ENCODE results near the gene EPHA4. TPM values are rescaled to one million over a fixed set of nuclear protein-coding genes. Genes with fewer than 3 reads are reported as not detected.

EPHA4 gene
- total RNA-seq, 1 experiment from 2014 or later: 20.2 TPM

- Histone ChIP-seq H3K4me3 (ENCODE audit: insufficient read depth, low read depth, low read length) (no peak overlapping the region), H3K36me3 (replicated peaks; ENCODE audit: control insufficient read depth, insufficient read depth, low read length) (no peaks in the 10 kb centered on the region)
- peak; percentile 15 for DNase-seq
Observed at GRCh38 chr2:221468317-221468716, 103.8 kb downstream of the EPHA4 start.

DNA sequence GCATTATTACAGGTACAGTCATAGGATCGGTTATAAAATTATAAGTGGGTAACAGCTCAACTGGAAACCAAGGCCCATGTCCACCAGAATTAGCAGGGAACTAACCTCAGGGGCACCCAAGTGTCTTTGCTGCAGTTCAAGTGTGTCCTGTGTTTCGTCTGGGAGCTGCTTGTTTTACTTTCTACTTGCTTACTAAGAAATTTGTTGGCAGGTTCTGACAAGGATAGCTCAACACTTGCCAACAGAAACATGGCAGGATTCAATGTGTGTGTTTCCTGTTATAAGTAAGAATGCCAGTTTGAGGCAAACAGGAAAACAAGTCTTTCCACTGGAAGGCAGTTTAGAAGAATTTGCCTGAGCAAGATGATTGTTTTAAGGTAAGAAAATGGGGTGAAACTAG is 104.5 kb downstream of the EPHA4 start:
- H3K4me3 ChIP-seq (ENCODE audit: insufficient read depth, low read depth, low read length): no peak overlapping the region
- DNase-seq: no peak
- H3K36me3 ChIP-seq (replicated peaks; ENCODE audit: control insufficient read depth, insufficient read depth, low read length): no peaks in the 10 kb centered on the region
- peaks cover 15% of the 10 kb centered on the region for H3K27me3 ChIP-seq (ENCODE audit: control insufficient read depth, insufficient read depth, low read length)

More at GRCh38 chr2:221468317-221468716, 103.8 kb downstream of the EPHA4 start:
- peaks cover 15% of the 10 kb centered on the region for H3K27me3 ChIP-seq (ENCODE audit: control insufficient read depth, insufficient read depth, low read length)

DNA sequence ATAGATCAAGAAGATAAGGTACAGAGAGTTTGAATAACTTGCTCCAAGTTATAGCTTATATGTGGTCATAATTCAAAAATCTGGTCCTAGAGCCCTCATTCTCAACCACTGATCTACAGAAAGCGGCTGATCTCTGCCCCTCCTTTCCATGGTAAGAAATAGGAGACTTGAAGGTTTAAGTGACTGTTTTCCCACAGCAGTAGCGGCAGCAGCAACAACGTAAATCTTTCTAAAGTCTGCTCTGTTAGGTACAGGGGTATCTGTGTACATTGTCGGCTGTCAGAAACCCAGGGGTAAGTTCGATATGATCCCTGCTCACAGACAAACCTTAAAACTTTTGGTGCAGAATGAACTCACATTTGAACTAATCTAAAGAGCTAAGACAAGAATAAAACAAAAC is 105.4 kb downstream of the EPHA4 start:
- Histone ChIP-seq H3K36me3 (replicated peaks; ENCODE audit: control insufficient read depth, insufficient read depth, low read length) (no peaks in the 10 kb centered on the region), H3K4me3 (ENCODE audit: insufficient read depth, low read depth, low read length) (no peak overlapping the region), H3K27me3 (ENCODE audit: control insufficient read depth, insufficient read depth, low read length) (peaks cover 15% of the 10 kb centered on the region)
- DNase-seq: no peak

- H3K27me3 ChIP-seq (ENCODE audit: control insufficient read depth, insufficient read depth, low read length): peaks cover 15% of the 10 kb centered on the region
- no peaks in the 10 kb centered on the region for H3K36me3 ChIP-seq (replicated peaks; ENCODE audit: control insufficient read depth, insufficient read depth, low read length)
- no peak overlapping the region for H3K4me3 ChIP-seq (ENCODE audit: insufficient read depth, low read depth, low read length)
- no peak for DNase-seq
Observed at GRCh38 chr2:221465776-221466175, 106.3 kb downstream of the EPHA4 start.

GRCh38 chr2:221464971-221465370 is 107.1 kb downstream of the EPHA4 start:
- Histone ChIP-seq H3K36me3 (replicated peaks; ENCODE audit: control insufficient read depth, insufficient read depth, low read length) (no peaks in the 10 kb centered on the region), H3K27me3 (ENCODE audit: control insufficient read depth, insufficient read depth, low read length) (peaks cover 10% of the 10 kb centered on the region), H3K4me3 (ENCODE audit: insufficient read depth, low read depth, low read length) (no peak overlapping the region)
- DNase-seq: no peak

DNA sequence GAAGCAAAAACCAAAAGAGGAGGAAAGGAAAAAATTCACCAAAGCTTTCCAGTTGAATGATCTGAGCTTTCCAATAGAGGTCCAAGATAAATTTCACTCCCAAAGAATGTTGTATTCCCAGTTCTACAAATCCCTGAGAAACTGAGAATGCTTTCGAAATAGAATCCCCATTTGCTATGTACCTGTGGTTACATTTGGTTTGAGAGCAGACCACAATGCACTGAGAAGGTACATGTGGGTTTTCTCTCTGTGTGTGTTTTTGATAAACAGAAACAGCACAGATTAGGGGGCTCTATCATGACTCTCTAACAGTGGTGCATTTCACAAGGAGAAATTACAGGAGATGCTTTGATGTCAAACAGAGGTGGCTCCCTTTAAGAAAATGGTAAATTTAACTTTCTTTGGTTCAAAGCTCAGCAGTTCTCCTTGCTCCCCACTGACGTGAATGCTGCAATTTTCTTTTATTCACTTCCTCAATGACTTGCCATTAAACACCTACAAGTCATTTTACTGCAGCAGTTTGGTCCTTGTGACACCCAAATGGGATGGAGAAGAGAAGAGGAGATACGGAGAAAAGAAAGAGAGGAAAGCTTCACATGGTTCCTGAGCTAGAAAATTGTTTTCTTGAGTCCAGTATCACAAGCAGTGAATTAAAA is 108.7 kb downstream of the EPHA4 start:
- Histone ChIP-seq H3K27me3 (ENCODE audit: control insufficient read depth, insufficient read depth, low read length) (peaks cover 10% of the 10 kb centered on the region), H3K36me3 (replicated peaks; ENCODE audit: control insufficient read depth, insufficient read depth, low read length) (no peaks in the 10 kb centered on the region), H3K4me3 (ENCODE audit: insufficient read depth, low read depth, low read length) (no peak overlapping the region)
- DNase-seq: no peak

DNA sequence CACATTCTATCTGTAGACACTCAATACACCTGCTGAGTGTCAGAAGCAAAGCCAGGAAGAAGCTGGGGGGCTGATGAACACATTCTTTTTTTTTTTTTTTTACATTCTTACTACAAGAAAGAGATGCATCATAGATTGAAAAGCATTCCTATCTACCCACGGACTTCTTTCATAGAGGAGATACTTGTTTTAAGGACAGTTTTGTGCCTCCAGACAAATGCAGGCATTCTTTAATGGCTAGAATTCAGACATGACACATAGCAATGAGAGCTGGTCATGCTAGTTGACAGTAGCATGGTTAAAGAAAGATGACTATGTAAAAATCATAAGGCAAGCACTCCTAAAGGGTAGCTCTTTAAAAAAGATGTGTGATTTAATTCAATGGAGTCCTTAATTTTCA is 110.2 kb downstream of the EPHA4 start:
- H3K4me3 ChIP-seq (ENCODE audit: insufficient read depth, low read depth, low read length): no peak overlapping the region
- no peaks in the 10 kb centered on the region for H3K36me3 ChIP-seq (replicated peaks; ENCODE audit: control insufficient read depth, insufficient read depth, low read length)
- H3K27me3 ChIP-seq (ENCODE audit: control insufficient read depth, insufficient read depth, low read length): peaks cover 5% of the 10 kb centered on the region; the same call in 1 of the 2 replicates
- no peak for DNase-seq

DNA sequence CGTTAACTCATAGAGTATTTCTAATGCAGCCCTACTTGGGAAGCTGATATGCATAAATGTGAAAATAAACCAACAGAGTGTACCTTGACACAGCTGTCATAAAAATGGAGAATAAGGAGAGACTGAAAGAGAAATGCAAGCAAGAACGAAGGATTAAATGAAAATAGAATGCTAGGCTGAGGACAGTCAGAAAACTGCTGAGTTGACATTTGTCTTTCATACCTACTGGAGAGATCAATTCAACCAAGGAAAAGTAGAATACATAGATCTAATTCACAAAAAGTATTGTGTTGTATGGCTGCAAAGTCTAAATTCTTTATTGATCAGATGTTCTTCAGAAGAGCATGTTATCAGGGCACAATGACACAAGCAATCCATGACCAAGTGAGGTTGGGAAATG is 112.0 kb downstream of the EPHA4 start:
- Histone ChIP-seq H3K4me3 (ENCODE audit: insufficient read depth, low read depth, low read length) (no peak overlapping the region), H3K36me3 (replicated peaks; ENCODE audit: control insufficient read depth, insufficient read depth, low read length) (no peaks in the 10 kb centered on the region), H3K27me3 (ENCODE audit: control insufficient read depth, insufficient read depth, low read length) (no peaks in the 10 kb centered on the region)
- no peak for DNase-seq

- H3K4me3 ChIP-seq (ENCODE audit: insufficient read depth, low read depth, low read length): no peak overlapping the region
- no peak for DNase-seq
- H3K36me3 ChIP-seq (replicated peaks; ENCODE audit: control insufficient read depth, insufficient read depth, low read length): no peaks in the 10 kb centered on the region
Observed at GRCh38 chr2:221458578-221458977, 113.5 kb downstream of the EPHA4 start.

GRCh38 chr2:221455214-221455613 is 116.9 kb downstream of the EPHA4 start:
- no peak overlapping the region for H3K4me3 ChIP-seq (ENCODE audit: insufficient read depth, low read depth, low read length)
- H3K27me3 ChIP-seq (ENCODE audit: control insufficient read depth, insufficient read depth, low read length): no peaks in the 10 kb centered on the region
- no peaks in the 10 kb centered on the region for H3K36me3 ChIP-seq (replicated peaks; ENCODE audit: control insufficient read depth, insufficient read depth, low read length)
- DNase-seq: no peak

More at GRCh38 chr2:221458578-221458977, 113.5 kb downstream of the EPHA4 start:
- H3K27me3 ChIP-seq (ENCODE audit: control insufficient read depth, insufficient read depth, low read length): no peaks in the 10 kb centered on the region

GRCh38 chr2:221454459-221455105 is 117.5 kb downstream of the EPHA4 start:
- H3K27me3 ChIP-seq (ENCODE audit: control insufficient read depth, insufficient read depth, low read length): no peaks in the 10 kb centered on the region
- no peak for DNase-seq
- no peaks in the 10 kb centered on the region for H3K36me3 ChIP-seq (replicated peaks; ENCODE audit: control insufficient read depth, insufficient read depth, low read length)
- no peak overlapping the region for H3K4me3 ChIP-seq (ENCODE audit: insufficient read depth, low read depth, low read length)

DNA sequence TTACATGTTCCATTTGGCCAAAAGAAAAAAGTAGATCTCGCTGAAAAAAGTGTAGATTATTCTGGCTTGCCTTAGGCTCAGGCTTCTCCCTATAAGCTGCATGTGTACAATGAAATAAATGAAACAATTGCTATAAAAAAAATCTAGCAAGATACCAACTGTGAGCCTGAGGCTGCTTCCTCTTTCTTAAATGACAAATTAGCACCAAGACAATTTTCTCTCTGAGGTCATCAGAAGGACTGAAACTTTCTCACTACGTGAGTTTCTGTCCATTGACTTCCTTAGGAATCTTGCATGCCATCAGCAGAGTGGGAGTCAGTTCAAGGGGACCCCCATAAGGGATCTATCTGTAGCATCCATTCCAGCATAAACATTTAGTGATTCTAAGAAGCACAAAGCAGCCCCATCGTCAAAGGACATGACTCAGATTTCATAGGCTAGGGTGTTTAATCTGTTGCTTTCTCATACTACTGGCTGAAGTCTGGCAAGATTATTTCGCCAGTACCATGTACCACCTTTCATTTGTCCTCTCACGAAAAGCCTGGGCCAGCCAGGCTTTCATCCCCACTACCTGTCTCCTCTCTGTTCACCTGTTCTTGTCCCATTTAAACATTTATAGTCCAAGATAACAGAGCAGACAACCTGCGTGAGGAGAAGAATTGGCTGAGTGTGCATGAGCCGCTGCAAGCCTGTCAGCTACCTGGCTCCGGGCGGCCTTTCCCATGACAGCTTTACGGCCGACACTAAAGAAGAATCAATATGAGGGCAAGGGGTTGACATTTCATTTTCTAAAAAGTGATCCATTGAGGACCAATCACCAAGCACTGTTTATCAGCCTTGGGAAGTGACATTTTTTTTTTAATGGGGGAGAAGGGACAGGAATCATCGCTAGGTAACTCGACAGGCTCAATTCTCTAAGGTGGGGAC is 120.0 kb downstream of the EPHA4 start:
- no peak for DNase-seq
- Histone ChIP-seq H3K36me3 (replicated peaks; ENCODE audit: control insufficient read depth, insufficient read depth, low read length) (no peaks in the 10 kb centered on the region), H3K27me3 (ENCODE audit: control insufficient read depth, insufficient read depth, low read length) (no peaks in the 10 kb centered on the region), H3K4me3 (ENCODE audit: insufficient read depth, low read depth, low read length) (no peak overlapping the region)

DNA sequence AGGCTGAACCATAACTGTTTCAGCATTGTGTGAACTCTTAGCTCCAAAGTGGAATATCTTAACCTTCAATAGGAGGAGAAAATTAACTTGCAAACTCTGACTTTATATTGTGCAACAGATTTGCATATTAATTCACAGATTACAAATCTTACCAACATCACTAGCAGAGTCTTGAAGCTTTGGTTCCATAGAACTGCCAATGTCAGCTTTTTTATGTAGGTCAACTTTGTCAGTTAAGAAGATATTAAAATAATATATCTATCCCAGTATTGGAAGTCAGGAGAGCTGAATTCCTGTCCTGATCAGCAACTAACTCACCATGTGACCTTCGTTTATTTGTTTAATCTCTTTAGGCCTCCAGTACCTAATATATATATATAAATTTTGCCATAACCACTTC is 121.8 kb downstream of the EPHA4 start:
- no peak for DNase-seq
- H3K36me3 ChIP-seq (replicated peaks; ENCODE audit: control insufficient read depth, insufficient read depth, low read length): no peaks in the 10 kb centered on the region
- H3K4me3 ChIP-seq (ENCODE audit: insufficient read depth, low read depth, low read length): no peak overlapping the region
- no peaks in the 10 kb centered on the region for H3K27me3 ChIP-seq (ENCODE audit: control insufficient read depth, insufficient read depth, low read length)

GRCh38 chr2:221449406-221449805 is 122.7 kb downstream of the EPHA4 start:
- Histone ChIP-seq H3K36me3 (replicated peaks; ENCODE audit: control insufficient read depth, insufficient read depth, low read length) (no peaks in the 10 kb centered on the region), H3K4me3 (ENCODE audit: insufficient read depth, low read depth, low read length) (no peak overlapping the region), H3K27me3 (ENCODE audit: control insufficient read depth, insufficient read depth, low read length) (no peaks in the 10 kb centered on the region)
- no peak for DNase-seq
